GM21717 (cell line): ENCODE data around the gene SNTB2.
A peak's percentile ranks its signal among the peaks of the same experiment; 100 is the strongest.

ENCODE experiments used
- ATAC-seq: cut with Tn5 transposase; IDR thresholded peaks from one replicate; pipeline ENCODE4 v1.9.1; 2021; ENCODE audit warnings: mild to moderate bottlenecking, moderate library complexity; ENCODE audit not compliant: unreplicated experiment

The SNTB2 gene

GRCh38 chr16:69179328-69180010 is 7.5 kb upstream of the SNTB2 start:
- no peak for ATAC-seq

- no peak for ATAC-seq
Measured at GRCh38 chr16:69180011-69180338, 7.0 kb upstream of the SNTB2 start.

- ATAC-seq: no peak
Measured at GRCh38 chr16:69182730-69183416, 4.1 kb upstream of the SNTB2 start.

- ATAC-seq: peak; percentile 18
Measured at GRCh38 chr16:69187446-69188235, 677 bp downstream of the SNTB2 start.

GRCh38 chr16:69188236-69188549 is 1.2 kb downstream of the SNTB2 start:
- no peak for ATAC-seq

- no peak for ATAC-seq
Measured at GRCh38 chr16:69188716-69189115, 1.8 kb downstream of the SNTB2 start.

- no peak for ATAC-seq
Measured at GRCh38 chr16:69190046-69190588, 3.2 kb downstream of the SNTB2 start.

GRCh38 chr16:69190598-69190997 is 3.6 kb downstream of the SNTB2 start:
- ATAC-seq: no peak

GRCh38 chr16:69191136-69191535 is 4.2 kb downstream of the SNTB2 start:
- ATAC-seq: no peak

- ATAC-seq: no peak
Measured at GRCh38 chr16:69193855-69194254, 6.9 kb downstream of the SNTB2 start.

- no peak for ATAC-seq
Measured at GRCh38 chr16:69194488-69194887, 7.5 kb downstream of the SNTB2 start.

GRCh38 chr16:69195369-69196029 is 8.5 kb downstream of the SNTB2 start:
- no peak for ATAC-seq

GRCh38 chr16:69197573-69197972 is 10.6 kb downstream of the SNTB2 start:
- no peak for ATAC-seq

GRCh38 chr16:69199382-69199781 is 12.4 kb downstream of the SNTB2 start:
- ATAC-seq: no peak

- no peak for ATAC-seq
Measured at GRCh38 chr16:69201291-69201690, 14.3 kb downstream of the SNTB2 start.

- ATAC-seq: no peak
Measured at GRCh38 chr16:69201787-69202186, 14.8 kb downstream of the SNTB2 start.

- ATAC-seq: no peak
Measured at GRCh38 chr16:69204172-69204571, 17.2 kb downstream of the SNTB2 start.

GRCh38 chr16:69209735-69210134 is 22.8 kb downstream of the SNTB2 start:
- no peak for ATAC-seq

GRCh38 chr16:69217433-69217832 is 30.5 kb downstream of the SNTB2 start:
- no peak for ATAC-seq

- no peak for ATAC-seq
Measured at GRCh38 chr16:69219279-69219678, 32.3 kb downstream of the SNTB2 start.

- ATAC-seq: no peak
Measured at GRCh38 chr16:69223882-69224281, 36.9 kb downstream of the SNTB2 start.
